HG03280 (cell line): ENCODE measurements around the gene AKT3.

Experiments
- ATAC-seq: cut with Tn5 transposase; IDR thresholded peaks from one replicate; pipeline ENCODE4 v1.9.1; 2021; ENCODE audit warnings: mild to moderate bottlenecking, moderate library complexity; ENCODE audit not compliant: unreplicated experiment

Gene AKT3

GRCh38 chr1:243520831-243521230 lies 329.2 kb downstream of the AKT3 start:
- ATAC-seq: no peak

GRCh38 chr1:243514927-243515326 lies 335.1 kb downstream of the AKT3 start:
- no peak for ATAC-seq

GRCh38 chr1:243513726-243514491 lies 336.1 kb downstream of the AKT3 start:
- no peak for ATAC-seq

- no peak for ATAC-seq
Measured at GRCh38 chr1:243510928-243511327, 339.1 kb downstream of the AKT3 start.

- no peak for ATAC-seq
Measured at GRCh38 chr1:243508943-243509342, 341.1 kb downstream of the AKT3 start.

- no peak for ATAC-seq
Measured at GRCh38 chr1:243508303-243508713, 341.7 kb downstream of the AKT3 start.

- ATAC-seq: no peak
Measured at GRCh38 chr1:243507672-243508302, 342.3 kb downstream of the AKT3 start.

- ATAC-seq: no peak
Measured at GRCh38 chr1:243507001-243507671, 342.9 kb downstream of the AKT3 start.

GRCh38 chr1:243505986-243506689 lies 343.9 kb downstream of the AKT3 start:
- ATAC-seq: no peak

GRCh38 chr1:243503155-243503554 lies 346.9 kb downstream of the AKT3 start:
- no peak for ATAC-seq

- no peak for ATAC-seq
Measured at GRCh38 chr1:243501002-243501401, 349.0 kb downstream of the AKT3 start.

- no peak for ATAC-seq
Measured at GRCh38 chr1:243500512-243500911, 349.5 kb downstream of the AKT3 start.

- ATAC-seq: no peak
Measured at GRCh38 chr1:243499711-243500110, 350.3 kb downstream of the AKT3 start.

- no peak for ATAC-seq
Measured at GRCh38 chr1:243499248-243499647, 350.8 kb downstream of the AKT3 start.

- no peak for ATAC-seq
Measured at GRCh38 chr1:243497939-243498681, 351.9 kb downstream of the AKT3 start.

GRCh38 chr1:243496806-243497205 lies 353.2 kb downstream of the AKT3 start:
- no peak for ATAC-seq

GRCh38 chr1:243496187-243496646 lies 353.8 kb downstream of the AKT3 start:
- ATAC-seq: no peak

- ATAC-seq: no peak
Measured at GRCh38 chr1:243495442-243496186, 354.4 kb downstream of the AKT3 start.

- ATAC-seq: no peak
Measured at GRCh38 chr1:243494741-243495431, 355.2 kb downstream of the AKT3 start.
